ENCODE data around the gene S100P.

S100P gene

GRCh38 chr4:6715704-6716017, 22.0 kb downstream of the S100P start:
- Histone ChIP-seq H3K4me3 (ENCODE audit: control insufficient read depth in 1 of 7, extremely low read depth in 1 of 7, insufficient read depth in 4 of 7, low read depth in 2 of 7, low read length in 6 of 7) (peak overlapping the region; percentile 40 to 88 (median 72)), H3K4me1 (ENCODE audit: control extremely low read depth in 1 of 4, control insufficient read depth in 4 of 4, insufficient read depth in 4 of 4, low read length in 3 of 4) (peaks cover 14 to 25% (median 19%) of the 10 kb centered on the region in 4 experiments), H3K27ac (ENCODE audit: insufficient read depth in 1 of 2, low read depth in 1 of 2, low read length in 2 of 2, poor library complexity in 1 of 2, severe bottlenecking in 2 of 2) (peak overlapping the region in 1 of 2 experiments; percentile 44), H3K27me3 (replicated peaks in 2 of 5; ENCODE audit: control insufficient read depth in 4 of 5, insufficient read depth in 5 of 5, low read length in 4 of 5) (peaks cover 0 to 2% (median 0%) of the 10 kb centered on the region in 5 experiments), H3K36me3 (ENCODE audit: control insufficient read depth in 4 of 4, insufficient read depth in 4 of 4, low read length in 3 of 4) (peaks cover 0 to 3% (median 0%) of the 10 kb centered on the region in 4 experiments), H3K9me3 (ENCODE audit: control extremely low read depth in 1 of 5, control insufficient read depth in 4 of 5, insufficient read depth in 2 of 5, low read depth in 1 of 5, low read length in 4 of 5) (peaks cover 0 to 4% (median 0%) of the 10 kb centered on the region in 5 experiments)
- ChIA-PET POLR2A (no interaction called here), CTCF (interaction anchor here (0.6 to 6.8 kb wide), 3 partner anchors 40 to 159 kb away, joined by 4 to 84 read pairs (median 22); partner anchors contain the start of gene MRFAP1)
- WGBS (ENCODE audit: insufficient coverage), result 0% methylated on average over 4 of the region's 9 CpGs
- no peak for DNase-seq

- Histone ChIP-seq H3K36me3 (ENCODE audit: control insufficient read depth in 4 of 4, insufficient read depth in 4 of 4, low read length in 3 of 4) (peaks cover 0 to 3% (median 0%) of the 10 kb centered on the region in 4 experiments), H3K4me1 (ENCODE audit: control extremely low read depth in 1 of 4, control insufficient read depth in 4 of 4, insufficient read depth in 4 of 4, low read length in 3 of 4) (peaks cover 13 to 25% (median 18%) of the 10 kb centered on the region in 4 experiments), H3K27ac (ENCODE audit: insufficient read depth in 1 of 2, low read depth in 1 of 2, low read length in 2 of 2, poor library complexity in 1 of 2, severe bottlenecking in 2 of 2) (peak within 1 kb of the TSS in 1 of 2 experiments; percentile 75), H3K4me3 (ENCODE audit: control insufficient read depth in 1 of 7, extremely low read depth in 1 of 7, insufficient read depth in 4 of 7, low read depth in 2 of 7, low read length in 6 of 7) (peak within 1 kb of the TSS; percentile 50 to 88 (median 73)), H3K9me3 (ENCODE audit: control extremely low read depth in 1 of 5, control insufficient read depth in 4 of 5, insufficient read depth in 2 of 5, low read depth in 1 of 5, low read length in 4 of 5) (peaks cover 0 to 1% (median 0%) of the 10 kb centered on the region in 5 experiments), H3K27me3 (replicated peaks in 2 of 5; ENCODE audit: control insufficient read depth in 4 of 5, insufficient read depth in 5 of 5, low read length in 4 of 5) (peaks cover 0 to 2% (median 0%) of the 10 kb centered on the region in 5 experiments)
- CTCF ChIA-PET, result interaction anchor here (0.6 to 6.8 kb wide), 13 partner anchors 12 to 354 kb away, joined by 3 to 84 read pairs (median 4); partner anchors contain the start of gene MRFAP1
- DNase-seq, result peak; percentile 93 to 96 (median 95)
- WGBS (ENCODE audit: insufficient coverage), result under 1% methylated on average over 100 of the region's 109 CpGs
- POLR2A ChIA-PET, result interaction anchor here (0.7 to 1.1 kb wide), 3 partner anchors 43 to 151 kb away, joined by 3 read pairs; a partner anchor contains a TSS
These were observed 22.6 kb downstream of the S100P start, which contains the start of gene BLOC1S4 for GRCh38 chr4:6716018-6716911. BLOC1S4 (plus strand) TSS chr4:6716174; CDS start chr4:6716210, 36 bp downstream.

- H3K36me3 ChIP-seq (ENCODE audit: control insufficient read depth in 4 of 4, insufficient read depth in 4 of 4, low read length in 3 of 4), result peaks cover 0 to 3% (median 0%) of the 10 kb centered on the region in 4 experiments
- peaks cover 13 to 25% (median 18%) of the 10 kb centered on the region in 4 experiments for H3K4me1 ChIP-seq (ENCODE audit: control extremely low read depth in 1 of 4, control insufficient read depth in 4 of 4, insufficient read depth in 4 of 4, low read length in 3 of 4)
- ChIA-PET CTCF (interaction anchor here (0.6 to 6.8 kb wide), 14 partner anchors 13 to 353 kb away, joined by 3 to 84 read pairs (median 3); partner anchors contain the start of gene MRFAP1), POLR2A (interaction anchor here (0.7 to 1.1 kb wide), 3 partner anchors 44 to 152 kb away, joined by 3 read pairs; a partner anchor contains a TSS)
- DNase-seq, result no peak
- no CpG with 5 or more reads among the region's 7 CpGs for WGBS (ENCODE audit: insufficient coverage)
- H3K9me3 ChIP-seq (ENCODE audit: control extremely low read depth in 1 of 5, control insufficient read depth in 4 of 5, insufficient read depth in 2 of 5, low read depth in 1 of 5, low read length in 4 of 5), result no peaks in the 10 kb centered on the region
- peak overlapping the region in 6 of 7 experiments; percentile 67 to 88 (median 74) for H3K4me3 ChIP-seq (ENCODE audit: control insufficient read depth in 1 of 7, extremely low read depth in 1 of 7, insufficient read depth in 4 of 7, low read depth in 2 of 7, low read length in 6 of 7)
- H3K27me3 ChIP-seq (replicated peaks in 2 of 5; ENCODE audit: control insufficient read depth in 4 of 5, insufficient read depth in 5 of 5, low read length in 4 of 5), result peaks cover 0 to 2% (median 0%) of the 10 kb centered on the region in 5 experiments
- peak overlapping the region in 1 of 2 experiments; percentile 75 for H3K27ac ChIP-seq (ENCODE audit: insufficient read depth in 1 of 2, low read depth in 1 of 2, low read length in 2 of 2, poor library complexity in 1 of 2, severe bottlenecking in 2 of 2)
These were observed 23.4 kb downstream of the S100P start for GRCh38 chr4:6716958-6717655.

- WGBS (ENCODE audit: insufficient coverage), result 93% methylated on average over 5 of the region's 7 CpGs
- peaks cover 0 to 3% (median 0%) of the 10 kb centered on the region in 4 experiments for H3K36me3 ChIP-seq (ENCODE audit: control insufficient read depth in 4 of 4, insufficient read depth in 4 of 4, low read length in 3 of 4)
- H3K27ac ChIP-seq (ENCODE audit: insufficient read depth in 1 of 2, low read depth in 1 of 2, low read length in 2 of 2, poor library complexity in 1 of 2, severe bottlenecking in 2 of 2), result no peak overlapping the region
- H3K4me1 ChIP-seq (ENCODE audit: control extremely low read depth in 1 of 4, control insufficient read depth in 4 of 4, insufficient read depth in 4 of 4, low read length in 3 of 4), result peaks cover 13 to 25% (median 18%) of the 10 kb centered on the region in 4 experiments
- H3K4me3 ChIP-seq (ENCODE audit: control insufficient read depth in 1 of 7, extremely low read depth in 1 of 7, insufficient read depth in 4 of 7, low read depth in 2 of 7, low read length in 6 of 7), result no peak overlapping the region
- H3K9me3 ChIP-seq (ENCODE audit: control extremely low read depth in 1 of 5, control insufficient read depth in 4 of 5, insufficient read depth in 2 of 5, low read depth in 1 of 5, low read length in 4 of 5), result no peaks in the 10 kb centered on the region
- H3K27me3 ChIP-seq (replicated peaks in 2 of 5; ENCODE audit: control insufficient read depth in 4 of 5, insufficient read depth in 5 of 5, low read length in 4 of 5), result no peaks in the 10 kb centered on the region
- POLR2A ChIA-PET, result interaction anchor here (0.6 kb wide), 1 partner anchor 146 kb away, joined by 3 read pairs; no protein-coding TSS in a partner anchor
- CTCF ChIA-PET, result interaction anchor here (0.7 to 6.8 kb wide), 11 partner anchors 11 to 351 kb away, joined by 3 to 84 read pairs (median 5); no protein-coding TSS in a partner anchor
- no peak for DNase-seq
These were observed 25.4 kb downstream of the S100P start for GRCh38 chr4:6718932-6719610.

- Histone ChIP-seq H3K36me3 (ENCODE audit: control insufficient read depth in 4 of 4, insufficient read depth in 4 of 4, low read length in 3 of 4) (peaks cover 0 to 3% (median 0%) of the 10 kb centered on the region in 4 experiments), H3K27me3 (replicated peaks in 2 of 5; ENCODE audit: control insufficient read depth in 4 of 5, insufficient read depth in 5 of 5, low read length in 4 of 5) (no peaks in the 10 kb centered on the region), H3K27ac (ENCODE audit: insufficient read depth in 1 of 2, low read depth in 1 of 2, low read length in 2 of 2, poor library complexity in 1 of 2, severe bottlenecking in 2 of 2) (no peak overlapping the region), H3K9me3 (ENCODE audit: control extremely low read depth in 1 of 5, control insufficient read depth in 4 of 5, insufficient read depth in 2 of 5, low read depth in 1 of 5, low read length in 4 of 5) (no peaks in the 10 kb centered on the region), H3K4me3 (ENCODE audit: control insufficient read depth in 1 of 7, extremely low read depth in 1 of 7, insufficient read depth in 4 of 7, low read depth in 2 of 7, low read length in 6 of 7) (no peak overlapping the region), H3K4me1 (ENCODE audit: control extremely low read depth in 1 of 4, control insufficient read depth in 4 of 4, insufficient read depth in 4 of 4, low read length in 3 of 4) (peaks cover 13 to 25% (median 18%) of the 10 kb centered on the region in 4 experiments)
- POLR2A ChIA-PET, result interaction anchor here (0.6 kb wide), 1 partner anchor 146 kb away, joined by 3 read pairs; no protein-coding TSS in a partner anchor
- CTCF ChIA-PET, result interaction anchor here (0.8 to 6.8 kb wide), 12 partner anchors 9 to 362 kb away, joined by 3 to 84 read pairs (median 5); no protein-coding TSS in a partner anchor
- no peak for DNase-seq
- 89% methylated on average over 7 of the region's 8 CpGs for WGBS (ENCODE audit: insufficient coverage)
These were observed 26.0 kb downstream of the S100P start for GRCh38 chr4:6719611-6720179.

- Histone ChIP-seq H3K27ac (ENCODE audit: insufficient read depth in 1 of 2, low read depth in 1 of 2, low read length in 2 of 2, poor library complexity in 1 of 2, severe bottlenecking in 2 of 2) (no peak overlapping the region), H3K36me3 (ENCODE audit: control insufficient read depth in 4 of 4, insufficient read depth in 4 of 4, low read length in 3 of 4) (peaks cover 0 to 3% (median 0%) of the 10 kb centered on the region in 4 experiments), H3K4me1 (ENCODE audit: control extremely low read depth in 1 of 4, control insufficient read depth in 4 of 4, insufficient read depth in 4 of 4, low read length in 3 of 4) (peaks cover 10 to 24% (median 18%) of the 10 kb centered on the region in 4 experiments), H3K9me3 (ENCODE audit: control extremely low read depth in 1 of 5, control insufficient read depth in 4 of 5, insufficient read depth in 2 of 5, low read depth in 1 of 5, low read length in 4 of 5) (no peaks in the 10 kb centered on the region), H3K4me3 (ENCODE audit: control insufficient read depth in 1 of 7, extremely low read depth in 1 of 7, insufficient read depth in 4 of 7, low read depth in 2 of 7, low read length in 6 of 7) (peak overlapping the region in 1 of 7 experiments; percentile 13), H3K27me3 (replicated peaks in 2 of 5; ENCODE audit: control insufficient read depth in 4 of 5, insufficient read depth in 5 of 5, low read length in 4 of 5) (no peaks in the 10 kb centered on the region)
- DNase-seq, result peak; percentile 63 to 70 (median 68)
- CTCF ChIA-PET, result interaction anchor here (0.7 to 6.8 kb wide), 9 partner anchors 9 to 362 kb away, joined by 3 to 84 read pairs (median 5); no protein-coding TSS in a partner anchor
- POLR2A ChIA-PET, result no interaction called here
- 9% methylated on average over 6 of the region's 14 CpGs for WGBS (ENCODE audit: insufficient coverage)
These were observed 26.6 kb downstream of the S100P start for GRCh38 chr4:6720202-6720699.
